GM20431 (cell line): ENCODE measurements around the gene CPED1.

Experiments
- in situ Hi-C: fragments of 300-500 bp; cut with MseI, MboI; formaldehyde crosslinking; loops from one replicate; pipeline ENCODE4 v1.15.0; 2020; ENCODE audit warnings: low sequenced_read_pairs; ENCODE audit not compliant: unreplicated experiment

Gene CPED1

DNA sequence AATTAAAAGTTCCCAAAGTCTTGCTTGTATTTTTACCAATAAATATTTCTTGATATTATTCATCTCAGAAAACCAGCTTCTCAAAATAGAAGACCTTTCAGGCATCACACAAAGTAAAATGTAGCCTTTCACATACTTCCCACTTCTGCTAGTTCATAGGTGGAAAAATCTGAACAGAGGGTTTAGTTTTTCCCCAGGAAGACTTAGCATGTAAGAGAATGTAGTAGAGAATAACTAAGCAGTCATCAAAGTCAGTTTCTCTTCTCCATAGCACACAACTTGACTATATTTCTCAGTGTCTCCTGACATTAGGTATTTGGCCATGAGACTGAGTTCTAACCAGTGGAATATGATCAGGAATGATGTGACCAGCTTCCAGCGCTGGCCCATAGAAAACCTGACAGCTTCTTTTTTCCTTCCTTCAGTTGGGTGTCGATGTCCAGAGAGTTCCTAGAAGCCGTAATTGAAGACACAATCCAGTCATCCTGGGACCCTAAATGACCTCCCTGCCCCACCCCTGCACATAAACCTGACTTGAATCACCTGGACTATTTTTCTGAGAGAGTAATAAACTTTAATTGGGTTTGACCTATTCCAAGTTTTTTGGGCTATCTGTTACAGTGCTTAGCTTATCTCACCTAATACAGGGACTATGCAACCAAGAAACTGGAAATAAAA is 272.8 kb downstream of the CPED1 start:
- in situ Hi-C loops = no loop called here

DNA sequence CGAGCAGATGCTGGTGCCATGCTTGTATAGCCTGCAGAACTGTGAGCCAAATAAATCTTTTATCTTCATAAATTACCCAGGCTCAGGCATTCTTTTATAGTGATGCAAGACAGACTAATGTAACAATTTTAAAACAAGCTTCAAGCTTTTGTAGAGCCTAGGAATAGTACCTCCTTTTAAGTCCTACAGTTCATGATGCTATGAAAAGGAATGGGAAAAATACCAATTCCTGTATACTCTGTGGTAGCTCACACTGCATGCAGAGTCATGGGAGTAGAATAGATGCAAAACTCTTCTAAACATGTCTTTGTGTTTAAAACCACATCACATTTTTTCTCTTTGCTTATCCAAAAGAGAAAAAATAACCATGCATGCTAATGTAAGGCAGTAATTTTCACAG is 273.7 kb downstream of the CPED1 start:
- in situ Hi-C loops = no loop called here

DNA sequence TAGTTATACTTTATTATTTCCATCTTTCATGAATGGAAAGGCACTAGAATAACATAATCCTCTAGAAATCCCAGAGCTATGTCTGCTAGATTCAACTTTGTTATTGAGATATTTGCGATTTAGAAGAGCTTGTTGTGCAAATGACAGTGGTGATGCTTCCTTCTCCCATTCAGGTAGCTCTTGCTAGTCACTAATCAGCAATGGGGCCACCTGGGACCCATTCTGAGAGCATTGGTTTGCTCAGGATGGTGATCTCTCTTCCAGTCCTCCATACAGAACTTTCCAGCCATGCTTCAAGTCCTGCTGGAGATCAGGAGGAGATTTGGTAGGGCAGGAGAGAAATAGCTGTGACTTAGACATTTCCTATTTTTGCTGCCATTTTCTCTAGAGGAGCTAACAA is 274.5 kb downstream of the CPED1 start:
- in situ Hi-C loops = no loop called here

DNA sequence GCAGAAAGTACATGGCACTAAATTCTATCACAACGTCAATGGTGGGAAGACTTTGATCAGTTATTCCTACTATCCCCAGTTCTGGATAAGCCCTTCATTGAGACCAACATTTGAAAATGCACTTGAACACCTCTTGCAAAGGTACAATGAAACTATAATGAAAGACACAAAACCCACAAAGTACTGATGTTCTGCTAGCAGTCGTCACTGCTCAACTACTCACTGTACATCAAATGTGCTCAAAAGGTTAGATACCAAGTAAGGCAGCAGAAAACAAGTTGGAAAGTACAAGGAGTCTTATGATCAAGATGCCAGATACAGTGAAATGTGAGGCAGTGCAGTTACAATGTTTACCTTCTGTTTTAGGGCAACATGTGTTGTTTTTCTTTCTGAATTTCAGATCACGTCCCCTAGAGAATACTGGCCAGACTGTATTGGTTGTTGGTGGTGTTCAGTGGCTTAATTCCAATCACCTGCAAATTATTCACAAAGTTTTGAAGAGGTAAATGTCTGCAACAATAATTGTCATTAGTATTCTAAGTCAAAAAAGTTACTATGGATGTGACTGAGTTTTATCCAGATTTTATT is 277.9 kb downstream of the CPED1 start:
- in situ Hi-C loops = no loop called here

DNA sequence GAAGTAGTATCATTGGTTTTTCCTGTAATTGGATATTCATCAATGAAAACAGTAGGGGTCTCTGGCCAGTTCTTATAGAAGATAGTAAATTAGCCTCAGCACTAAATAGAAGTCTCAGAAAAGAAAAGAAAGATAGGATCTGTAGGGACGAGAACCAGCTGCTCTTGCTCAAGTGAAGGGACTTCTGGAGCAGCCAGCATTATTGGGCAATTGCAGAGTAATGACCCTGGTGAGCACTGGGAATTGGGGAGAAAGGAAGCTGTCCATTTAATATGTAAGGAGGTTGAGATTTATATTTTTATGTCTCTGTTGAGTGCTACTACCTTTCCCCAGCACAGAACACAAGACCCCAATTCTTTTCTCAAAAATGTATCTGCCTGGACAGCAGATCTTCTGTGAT is 279.1 kb downstream of the CPED1 start:
- in situ Hi-C loops = no loop called here

DNA sequence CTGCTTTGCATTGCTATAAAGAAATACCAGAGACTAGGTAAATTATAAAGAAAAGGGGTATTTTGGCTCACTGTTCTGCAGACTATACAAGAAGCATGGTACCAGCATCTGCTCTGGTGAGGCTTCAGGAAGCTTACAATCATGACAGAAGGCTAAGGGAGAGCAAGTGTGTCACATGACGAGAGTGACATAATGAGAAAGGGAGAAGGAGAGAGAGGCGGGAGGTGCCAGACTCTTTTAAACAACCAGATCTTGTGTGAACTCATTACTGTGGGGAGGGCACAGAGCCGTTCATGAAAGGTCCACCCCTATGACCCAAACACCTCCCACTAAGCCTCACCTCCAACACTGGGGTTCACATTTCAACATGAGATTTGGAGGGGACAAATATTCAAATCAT is 281.3 kb downstream of the CPED1 start:
- in situ Hi-C loops = no loop called here

DNA sequence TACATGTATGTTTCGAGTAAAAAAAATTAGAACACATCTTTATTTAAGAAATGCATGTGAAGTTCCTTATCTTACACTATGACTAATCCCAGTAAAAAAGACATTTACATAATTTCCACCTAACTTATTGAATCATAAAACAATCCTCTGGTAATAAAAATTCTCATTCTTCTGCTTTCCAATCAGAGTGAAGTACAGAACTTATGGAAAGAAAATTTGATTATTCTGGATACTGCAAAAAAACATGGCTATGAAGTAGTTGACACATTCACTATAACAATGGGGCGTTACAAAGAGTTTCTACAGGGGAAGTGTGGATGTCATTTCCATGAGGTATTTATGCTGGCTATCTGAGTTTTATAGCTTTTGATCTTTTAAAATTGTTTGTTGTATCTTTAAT is 282.6 kb downstream of the CPED1 start:
- in situ Hi-C loops = no loop called here

DNA sequence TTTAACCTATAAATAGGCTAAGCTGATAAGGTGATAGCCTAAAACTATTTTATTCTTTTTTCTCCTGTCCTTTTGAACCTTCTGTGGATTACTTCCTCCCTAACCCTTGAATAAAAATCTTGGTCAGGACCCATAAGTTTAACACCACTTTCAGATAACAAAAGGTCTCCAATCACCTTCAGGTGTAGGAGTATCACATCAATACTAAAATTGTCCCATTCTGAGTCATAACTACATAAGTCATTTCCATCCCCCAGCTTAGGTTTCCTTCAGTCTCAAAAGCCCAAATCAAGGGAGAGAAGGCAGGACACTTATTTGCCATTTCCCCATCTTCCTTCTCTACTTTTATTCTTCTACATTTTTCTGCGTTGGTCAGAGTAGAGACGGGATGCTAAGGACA is 283.4 kb downstream of the CPED1 start:
- in situ Hi-C loops = no loop called here

DNA sequence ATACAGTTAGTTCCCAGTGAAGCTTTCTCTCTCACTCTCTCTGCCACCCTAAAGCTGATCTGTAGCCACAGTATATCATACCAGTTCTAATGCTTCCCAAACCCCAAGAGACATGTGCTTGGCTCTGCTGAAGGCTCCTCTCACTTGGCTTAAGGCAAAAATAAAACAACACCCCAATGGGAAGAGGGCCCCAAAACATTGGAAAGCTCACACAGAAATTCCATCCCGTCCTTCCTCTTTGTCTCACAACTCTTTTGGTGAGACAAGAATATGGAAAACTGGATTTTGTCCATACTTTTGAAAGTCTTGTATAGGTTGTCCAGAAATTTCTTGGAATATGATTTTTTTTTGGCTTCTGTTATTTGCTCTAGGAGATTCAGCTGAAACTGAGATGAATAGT is 284.2 kb downstream of the CPED1 start:
- in situ Hi-C loops = no loop called here

DNA sequence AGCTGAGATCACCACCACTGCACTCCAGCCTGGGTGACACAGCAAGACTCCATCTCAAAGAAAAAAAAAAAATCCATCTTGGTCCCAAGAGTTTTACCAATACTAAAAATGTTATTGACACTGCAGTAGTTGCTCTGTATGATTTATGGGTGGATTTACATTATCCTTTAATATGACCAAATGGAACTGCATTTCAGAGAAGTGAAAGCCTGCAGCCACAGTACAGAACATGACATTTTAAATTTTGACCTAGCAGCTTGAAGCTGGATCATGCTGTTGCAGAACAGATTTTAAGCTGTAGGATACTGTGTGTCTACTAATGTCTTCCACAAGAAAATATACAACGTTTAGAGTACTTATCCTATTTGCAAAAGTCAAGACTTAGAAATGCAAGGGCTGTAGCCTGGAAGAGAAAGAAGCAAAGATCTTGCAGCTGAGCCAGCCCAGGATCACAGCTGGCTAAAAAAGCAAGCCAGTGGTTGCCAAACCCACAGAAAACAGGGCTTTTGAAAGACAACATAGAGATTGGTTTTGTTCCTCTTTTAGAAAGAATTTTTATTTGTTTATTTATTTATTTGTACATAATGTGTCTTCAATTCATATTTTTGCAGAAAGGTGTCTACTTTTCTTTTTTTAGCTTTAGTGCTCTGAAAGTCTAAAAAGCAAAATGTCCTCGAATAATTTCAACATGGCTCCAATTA is 285.1 kb downstream of the CPED1 start:
- in situ Hi-C loops = no loop called here

DNA sequence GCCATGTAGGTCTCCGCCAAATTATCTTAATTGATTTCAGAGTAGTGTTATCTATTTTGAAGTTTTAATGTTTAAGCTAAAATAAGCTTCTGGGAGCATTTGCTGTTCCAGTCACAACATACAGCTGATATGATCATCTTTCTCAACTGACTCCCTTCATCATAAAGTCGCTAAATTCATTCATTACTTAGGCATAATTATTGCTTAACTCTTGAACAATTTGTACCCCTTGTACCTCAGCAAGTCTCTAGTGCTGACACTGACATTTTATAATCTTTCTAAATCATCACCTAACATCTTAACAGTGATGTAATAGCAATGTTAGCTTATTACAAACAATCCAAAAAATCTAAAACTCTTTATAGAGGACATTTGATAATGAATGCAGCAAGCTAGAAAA is 286.0 kb downstream of the CPED1 start:
- in situ Hi-C loops = no loop called here

DNA sequence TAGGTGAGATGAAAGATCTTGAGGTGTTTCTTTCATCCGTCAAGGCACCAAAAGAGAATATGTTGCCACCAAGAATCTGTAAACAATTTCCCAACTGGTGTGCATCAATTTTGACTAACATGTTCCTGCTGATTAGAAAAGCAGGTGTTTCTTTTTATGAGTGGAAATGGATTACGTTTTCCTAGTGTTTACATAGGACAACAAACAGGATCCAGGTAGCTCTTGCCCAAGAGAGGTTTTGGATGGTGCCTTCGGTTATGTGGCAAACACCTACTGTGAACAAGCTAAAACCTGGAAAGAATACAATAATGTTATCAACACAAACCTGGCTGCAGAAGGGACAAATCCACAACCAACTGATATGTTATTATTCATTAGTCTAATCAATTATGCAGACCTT is 286.7 kb downstream of the CPED1 start:
- in situ Hi-C loops = no loop called here

DNA sequence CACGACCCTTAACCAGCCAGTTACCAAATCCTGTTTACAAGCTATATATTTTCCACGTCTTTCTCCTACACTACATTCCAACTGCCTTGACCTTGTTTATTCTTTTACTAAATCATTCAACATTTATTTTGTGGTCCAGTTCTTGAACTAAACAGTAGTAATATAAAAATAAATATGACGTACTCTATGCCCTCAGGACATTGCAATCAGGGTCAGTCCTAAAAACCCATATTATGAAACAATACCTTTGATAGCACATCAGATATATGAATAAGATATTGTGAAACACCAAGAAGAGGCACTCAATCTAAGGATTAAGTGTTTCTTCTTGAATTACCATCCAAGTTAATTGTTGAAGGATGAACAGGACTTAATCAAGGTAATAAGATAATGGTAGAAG is 287.8 kb downstream of the CPED1 start:
- in situ Hi-C loops = no loop called here

DNA sequence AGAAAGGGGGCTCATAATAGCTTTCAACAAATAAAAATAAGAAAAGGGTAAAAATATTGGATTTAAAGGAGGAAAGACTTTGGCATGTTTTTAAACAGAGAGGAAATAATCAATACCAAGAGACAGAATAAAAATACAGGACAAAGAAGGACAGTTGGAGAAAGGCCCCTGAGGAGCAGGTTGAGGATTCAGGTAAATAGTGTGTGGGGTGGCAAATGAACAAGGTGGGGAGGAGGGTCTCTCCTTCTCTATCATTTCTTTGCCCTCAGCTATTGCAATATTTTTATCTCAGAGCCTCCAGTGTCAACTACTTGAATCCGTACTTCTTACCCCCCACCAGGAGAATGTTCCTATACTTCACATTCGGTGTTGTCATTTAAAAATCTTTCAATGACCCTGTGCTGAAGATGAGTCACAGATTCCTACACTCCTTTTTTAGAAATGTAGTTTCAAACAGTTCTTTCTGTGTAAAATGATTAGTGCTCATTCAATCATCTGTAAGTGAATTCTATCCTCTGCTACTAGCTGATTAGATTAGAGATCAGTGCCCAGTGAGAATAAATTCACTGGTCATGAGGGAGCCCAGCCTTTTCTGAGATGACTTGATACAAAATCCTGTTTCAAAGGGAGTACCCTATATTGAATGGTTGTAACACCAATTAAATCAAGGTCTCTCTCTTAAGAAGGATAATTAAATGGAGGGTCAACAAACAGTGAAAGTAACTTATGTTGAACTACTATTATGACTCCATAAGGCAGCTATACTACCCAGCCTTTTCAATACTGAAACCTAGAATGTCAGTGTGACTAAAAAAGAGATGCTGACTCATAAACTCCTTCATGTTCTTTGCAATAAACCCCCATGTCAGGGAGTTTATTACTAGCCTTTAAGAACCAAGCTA is 289.9 kb downstream of the CPED1 start:
- in situ Hi-C loops = no loop called here

DNA sequence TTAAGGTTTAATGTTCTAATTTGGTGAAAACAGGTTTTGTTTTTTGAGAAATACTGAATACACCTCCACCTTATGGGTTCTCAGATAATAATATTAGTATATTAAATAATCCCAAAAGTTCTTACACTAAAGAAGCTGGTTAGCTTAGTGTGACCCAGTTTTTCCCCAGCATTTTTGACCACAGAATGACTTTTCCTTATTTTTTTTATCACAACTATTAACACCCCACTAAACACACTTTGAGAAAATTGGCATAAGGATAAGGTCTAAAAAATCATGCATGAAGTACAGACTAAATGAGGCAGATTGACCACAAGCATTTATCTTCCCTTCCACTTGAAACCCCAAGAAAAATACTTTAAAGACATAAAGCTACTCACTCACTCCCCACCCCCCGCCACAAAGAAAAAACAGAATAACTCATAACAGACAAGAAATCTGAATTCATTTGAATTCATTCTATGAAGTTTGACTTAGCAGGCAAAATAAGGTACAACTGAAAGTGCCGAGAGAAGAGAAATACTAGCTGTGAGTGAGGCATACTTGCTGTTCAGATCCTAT is 290.6 kb downstream of the CPED1 start:
- in situ Hi-C loops = no loop called here

DNA sequence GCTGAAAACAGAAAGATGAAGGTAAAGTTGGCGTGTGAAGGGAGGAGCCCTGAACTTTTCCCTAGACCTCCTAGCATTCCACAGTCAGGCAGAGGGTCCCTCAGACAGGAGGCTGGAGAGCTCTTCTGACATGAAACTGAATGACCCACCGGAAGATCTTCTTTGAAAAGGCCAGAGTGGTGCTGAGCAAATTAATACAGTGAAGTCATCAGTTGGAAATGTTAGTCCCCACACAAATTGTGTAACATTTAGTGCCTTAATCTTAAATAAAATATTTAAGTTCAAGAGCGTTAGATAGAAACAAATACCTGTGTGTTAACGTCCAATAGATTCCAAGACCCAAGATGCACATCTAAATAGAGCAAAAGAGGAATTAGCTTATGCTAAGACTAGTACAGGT is 291.3 kb downstream of the CPED1 start:
- in situ Hi-C loops = no loop called here

DNA sequence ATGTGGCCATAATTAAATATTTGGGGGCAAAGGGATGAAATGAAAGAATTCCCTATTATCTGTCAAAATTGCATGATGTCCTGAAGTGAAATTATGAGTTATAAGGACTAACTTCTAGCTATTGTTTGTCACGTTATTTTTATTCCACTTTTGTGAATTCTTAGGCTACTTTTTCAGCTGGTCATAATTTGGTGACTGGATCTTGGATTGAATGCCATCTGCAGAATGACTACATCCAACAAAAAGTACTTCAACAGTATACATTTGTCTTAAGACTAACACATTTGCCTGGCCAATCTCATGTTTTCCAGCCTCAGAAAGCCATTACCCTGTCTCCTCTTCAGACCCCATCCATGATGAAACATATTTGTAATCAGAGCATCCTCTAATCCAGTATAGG is 292.1 kb downstream of the CPED1 start:
- in situ Hi-C loops = no loop called here

DNA sequence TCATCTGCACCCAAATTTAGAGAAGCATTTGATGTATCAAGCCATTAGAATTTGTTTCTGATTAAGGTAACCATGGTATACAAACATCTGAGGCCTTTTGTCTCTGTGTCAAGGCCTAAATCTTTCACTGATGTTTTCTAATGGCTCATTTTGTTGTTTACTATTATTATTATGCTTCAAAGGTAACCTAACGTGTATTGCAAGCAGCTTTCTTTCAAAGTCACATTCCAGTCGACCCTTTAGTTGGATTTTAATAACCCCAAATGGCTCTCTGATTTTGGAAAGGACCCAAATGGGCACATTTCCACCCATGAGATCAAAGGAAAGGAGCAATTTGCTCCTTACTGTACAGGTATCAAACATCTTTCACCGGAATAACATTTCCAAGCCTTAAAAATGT is 293.6 kb downstream of the CPED1 start:
- in situ Hi-C loops = no loop called here

DNA sequence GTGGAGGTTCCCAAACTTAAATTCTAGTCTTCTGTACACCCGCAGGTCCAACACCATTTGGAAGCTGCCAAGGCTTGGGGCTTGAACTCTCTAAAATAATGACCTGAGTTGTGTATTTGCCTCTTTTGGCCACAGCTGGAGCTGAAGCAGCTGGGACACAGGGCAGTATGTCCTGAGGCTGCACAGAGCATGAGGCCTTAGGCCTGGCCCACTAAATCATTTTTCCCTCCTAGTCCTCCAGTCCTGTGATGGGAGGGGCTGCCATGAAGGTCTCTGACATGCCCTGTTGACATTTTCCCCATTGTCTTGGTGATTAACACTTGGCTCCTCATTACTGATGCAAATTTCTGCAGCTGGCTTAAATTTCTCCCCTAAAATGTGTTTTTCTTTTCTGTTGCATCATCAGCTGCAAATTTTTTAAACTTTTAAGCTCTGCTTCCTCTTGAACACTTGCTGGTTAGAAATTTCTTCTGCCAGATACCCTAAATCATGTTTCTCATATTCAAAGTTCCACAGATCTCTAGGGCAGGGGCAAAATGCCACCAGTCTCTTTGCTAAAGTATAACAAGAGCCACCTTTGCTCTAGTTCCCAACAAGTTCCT is 296.7 kb downstream of the CPED1 start:
- in situ Hi-C loops = no loop called here

DNA sequence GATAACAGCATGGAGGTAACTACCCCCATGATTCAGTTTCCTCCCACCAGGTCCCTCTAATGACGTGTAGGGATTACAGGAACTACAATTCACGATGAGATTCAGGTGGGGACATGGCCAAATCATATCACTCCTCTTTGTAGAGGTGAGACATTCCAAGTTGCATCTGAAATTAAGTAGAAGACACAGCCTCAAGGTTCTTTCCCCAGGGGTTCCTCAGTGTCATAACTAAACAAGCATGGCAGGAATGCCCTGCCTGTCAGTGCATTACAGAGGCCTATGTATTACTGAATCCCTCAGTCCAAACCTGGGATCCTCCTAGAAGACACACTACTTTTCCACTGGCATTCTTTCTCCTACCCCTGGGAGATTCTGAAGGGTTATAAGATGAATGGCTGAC is 297.7 kb downstream of the CPED1 start:
- in situ Hi-C loops = no loop called here
